ENCODE measurements around the gene ZRSR2. TPM values are rescaled to one million over a fixed set of nuclear protein-coding genes. Genes with fewer than 3 reads are reported as not detected.

The ZRSR2 gene
- total and polyA plus RNA-seq, 2 of the 13 experiments (the other 11 are each of a cell fraction or from before 2014, with no cell fraction given), result 3.6 to 4.9 TPM

- TF ChIP-seq BCLAF1 (IDR thresholded peaks at IDR 0.05), result no peak
- TF ChIP-seq HOXA7 (CRISPR knock-in tag; IDR thresholded peaks at IDR 0.05), result no peak
- TF ChIP-seq FLYWCH1 (CRISPR knock-in tag; IDR thresholded peaks at IDR 0.05), result no peak
- TF ChIP-seq ZNF768 (CRISPR knock-in tag; IDR thresholded peaks at IDR 0.05), result 0 out of 2 replicates have a peak, but pooled peaks have one; percentile 21
- 0 out of 2 replicates have a peak, but pooled peaks have one; percentile 33 for TF ChIP-seq ESRRA (CRISPR knock-in tag; IDR thresholded peaks at IDR 0.05; ENCODE audit: low read depth)
- TF ChIP-seq CENPX (CRISPR knock-in tag; IDR thresholded peaks at IDR 0.05), result no peak
- TF ChIP-seq E2F5 (CRISPR knock-in tag; conservative IDR thresholded peaks at IDR 0.05), result no peak
- TF ChIP-seq RXRA (CRISPR knock-in tag; IDR thresholded peaks at IDR 0.05), result peak; percentile 94
- no peak; the same call in 1 of the 2 replicates for TF ChIP-seq EHMT2 (IDR thresholded peaks at IDR 0.05; ENCODE audit: borderline replicate concordance, low read depth, low read length)
- no peak for TF ChIP-seq NR1H2 (CRISPR knock-in tag; IDR thresholded peaks at IDR 0.05; ENCODE audit: borderline replicate concordance, low read depth)
- TF ChIP-seq ZBTB34 (CRISPR knock-in tag; IDR thresholded peaks at IDR 0.05), result no peak; the same call in 1 of the 2 replicates
- no peak for TF ChIP-seq RBFOX2 (IDR thresholded peaks at IDR 0.05; ENCODE audit: low read depth, low read length)
- TF ChIP-seq FOXP1 (IDR thresholded peaks at IDR 0.05), result no peak
- TF ChIP-seq FOXP1 (CRISPR knock-in tag; IDR thresholded peaks at IDR 0.05), result peak; percentile 78
- TF ChIP-seq TFDP1 (CRISPR knock-in tag; IDR thresholded peaks at IDR 0.05; ENCODE audit: borderline replicate concordance), result 0 out of 2 replicates have a peak, but pooled peaks have one; percentile 10
- TF ChIP-seq ZZZ3 (CRISPR knock-in tag; IDR thresholded peaks at IDR 0.05; ENCODE audit: borderline replicate concordance), result no peak
- peak; percentile 37; the same call in 1 of the 2 replicates for TF ChIP-seq HNF4A (CRISPR knock-in tag; IDR thresholded peaks at IDR 0.05)
- no peak for TF ChIP-seq PAWR (CRISPR knock-in tag; IDR thresholded peaks at IDR 0.05; ENCODE audit: borderline replicate concordance)
- TF ChIP-seq ZNF460 (CRISPR knock-in tag; IDR thresholded peaks at IDR 0.05; ENCODE audit: borderline replicate concordance), result no peak
- peak; percentile 53 to 60; a peak in 2 of 4 replicates for TF ChIP-seq NR2F1 (CRISPR knock-in tag; IDR thresholded peaks at IDR 0.05)
- peak; percentile 71 for TF ChIP-seq CBFB (CRISPR knock-in tag; IDR thresholded peaks at IDR 0.05)
- TF ChIP-seq ZNF891 (CRISPR knock-in tag; IDR thresholded peaks at IDR 0.05), result no peak
- TF ChIP-seq GABPA (IDR thresholded peaks at IDR 0.05; ENCODE audit: low read depth, low read length), result no peak
- no peak for TF ChIP-seq GABPA (CRISPR knock-in tag; IDR thresholded peaks at IDR 0.05; ENCODE audit: low read depth)
- TF ChIP-seq RORA (CRISPR knock-in tag; IDR thresholded peaks at IDR 0.05), result no peak
Measured at GRCh38 chrX:15744181-15744867, 46.0 kb upstream of the ZRSR2 start (continued).

All from HepG2 (cell line).